HEK293T (cell line): Measurements from ENCODE around the gene WSB1.
A peak's percentile ranks its signal among the peaks of the same experiment; 100 is the strongest.

Experiments
- BHLHE40 ChIP-seq: fragments of 450-650 bp; IDR thresholded peaks from 2 replicates; pipeline ENCODE4 v1.6.1; 2016; ENCODE audit warnings: mild to moderate bottlenecking, moderate library complexity, borderline replicate concordance
- FOXA1 ChIP-seq: fragments of 450-650 bp; IDR thresholded peaks from 2 replicates; pipeline ENCODE4 v1.6.1; 2016; ENCODE audit warnings: mild to moderate bottlenecking
- FOXK2 ChIP-seq: fragments of 450-650 bp; IDR thresholded peaks from 2 replicates; pipeline ENCODE4 v1.6.1; 2016; ENCODE audit warnings: mild to moderate bottlenecking
- FOXM1 ChIP-seq: fragments of 450-650 bp; IDR thresholded peaks from 2 replicates; pipeline ENCODE4 v1.6.1; 2017; ENCODE audit warnings: mild to moderate bottlenecking, borderline replicate concordance
- L3MBTL2 ChIP-seq: fragments of 450-650 bp; conservative IDR thresholded peaks from 2 replicates; pipeline ENCODE4 v1.6.1; 2016; ENCODE audit warnings: mild to moderate bottlenecking
- LEF1 ChIP-seq: fragments of 450-650 bp; IDR thresholded peaks from 2 replicates; pipeline ENCODE4 v1.6.1; 2017; ENCODE audit warnings: mild to moderate bottlenecking, borderline replicate concordance
- NFRKB ChIP-seq: fragments of 450-650 bp; IDR thresholded peaks from 2 replicates; pipeline ENCODE4 v1.6.1; 2016; ENCODE audit warnings: mild to moderate bottlenecking, moderate library complexity
- PKNOX1 ChIP-seq: fragments of 450-650 bp; IDR thresholded peaks from 2 replicates; pipeline ENCODE4 v1.6.1; 2016
- SP1 ChIP-seq: fragments of 450-650 bp; IDR thresholded peaks from 2 replicates; pipeline ENCODE4 v1.6.1; 2017
- SUZ12 ChIP-seq: fragments of 450-650 bp; IDR thresholded peaks from 2 replicates; pipeline ENCODE4 v1.6.1; 2016; ENCODE audit warnings: mild to moderate bottlenecking
- TARDBP ChIP-seq: fragments of 450-650 bp; IDR thresholded peaks from 2 replicates; pipeline ENCODE4 v1.6.1; 2016
- ZNF384 ChIP-seq: fragments of 450-650 bp; IDR thresholded peaks from 2 replicates; pipeline ENCODE4 v1.6.1; 2016

DNA sequence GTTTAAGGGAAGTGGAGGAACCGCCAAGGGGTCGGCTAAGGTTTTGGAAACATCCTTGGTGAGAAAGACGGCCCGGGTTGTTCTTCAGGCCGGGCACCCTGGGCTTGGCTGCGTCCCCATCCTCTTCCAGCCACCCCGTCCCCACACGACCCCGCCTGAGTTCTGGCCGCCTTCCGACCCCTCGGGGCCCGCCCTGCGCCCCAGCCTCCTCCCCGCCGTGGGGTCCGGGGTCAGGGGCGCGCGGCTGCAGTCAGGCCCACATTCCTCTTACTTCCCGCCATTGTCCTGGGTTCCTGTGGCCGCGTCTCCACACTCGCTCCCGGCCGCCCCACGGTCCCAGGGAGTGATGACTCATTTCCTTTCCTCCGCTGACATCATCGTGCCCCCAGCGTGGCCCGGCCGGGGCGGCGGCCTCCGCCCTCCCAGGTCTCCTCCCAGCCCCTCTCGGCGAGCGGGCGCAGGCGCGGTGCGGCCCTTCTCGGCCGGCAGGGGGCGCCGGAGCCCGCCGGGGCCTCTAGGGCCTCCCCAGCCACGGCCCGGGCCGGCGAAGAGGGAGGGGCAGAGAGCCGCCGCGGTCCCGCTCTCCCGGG, 59.6 kb downstream of the WSB1 start:
- TF ChIP-seq LEF1 (no peak; the same call in 1 of the 2 replicates), FOXA1 (no peak), SUZ12 (no peak), BHLHE40 (no peak), NFRKB (no peak), TARDBP (no peak), ZNF384 (no peak), FOXK2 (no peak), PKNOX1 (no peak), FOXM1 (peak; percentile 39; the same call in 1 of the 2 replicates), SP1 (no peak), L3MBTL2 (peak; percentile 14; the same call in 1 of the 2 replicates)
